AML-193 (cell line): ENCODE measurements around the gene ATG9A.

Experiments used
- DNase-seq, 2 experiments: peaks; one replicate each; lab custom pipeline; 2025; lab: John Stamatoyannopoulos, UW

Gene ATG9A

GRCh38 chr2:219252570-219252899 is 23.1 kb upstream of the ATG9A start:
- no peak for DNase-seq

GRCh38 chr2:219252084-219252483 is 22.6 kb upstream of the ATG9A start:
- no peak for DNase-seq

DNA sequence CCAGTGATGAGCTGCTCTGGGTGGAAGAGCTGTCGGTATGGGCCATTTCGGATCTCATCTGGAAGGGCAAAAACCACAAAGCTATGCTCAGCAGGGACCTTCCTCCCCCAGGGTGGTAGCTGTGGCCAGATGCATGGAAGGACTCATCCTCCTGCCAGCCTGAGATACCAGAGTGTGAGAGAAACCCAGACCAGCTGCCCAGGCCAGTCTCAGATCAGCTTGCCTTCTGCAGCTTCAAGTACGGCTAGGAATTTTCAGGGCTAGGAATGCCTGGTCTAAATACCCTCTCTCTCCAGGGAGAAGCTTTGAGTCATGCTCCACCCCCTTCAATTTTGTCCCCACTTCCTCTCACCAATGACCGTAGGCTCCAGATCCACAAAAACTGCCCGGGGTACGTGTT is 22.2 kb upstream of the ATG9A start:
- no peak for DNase-seq

DNA sequence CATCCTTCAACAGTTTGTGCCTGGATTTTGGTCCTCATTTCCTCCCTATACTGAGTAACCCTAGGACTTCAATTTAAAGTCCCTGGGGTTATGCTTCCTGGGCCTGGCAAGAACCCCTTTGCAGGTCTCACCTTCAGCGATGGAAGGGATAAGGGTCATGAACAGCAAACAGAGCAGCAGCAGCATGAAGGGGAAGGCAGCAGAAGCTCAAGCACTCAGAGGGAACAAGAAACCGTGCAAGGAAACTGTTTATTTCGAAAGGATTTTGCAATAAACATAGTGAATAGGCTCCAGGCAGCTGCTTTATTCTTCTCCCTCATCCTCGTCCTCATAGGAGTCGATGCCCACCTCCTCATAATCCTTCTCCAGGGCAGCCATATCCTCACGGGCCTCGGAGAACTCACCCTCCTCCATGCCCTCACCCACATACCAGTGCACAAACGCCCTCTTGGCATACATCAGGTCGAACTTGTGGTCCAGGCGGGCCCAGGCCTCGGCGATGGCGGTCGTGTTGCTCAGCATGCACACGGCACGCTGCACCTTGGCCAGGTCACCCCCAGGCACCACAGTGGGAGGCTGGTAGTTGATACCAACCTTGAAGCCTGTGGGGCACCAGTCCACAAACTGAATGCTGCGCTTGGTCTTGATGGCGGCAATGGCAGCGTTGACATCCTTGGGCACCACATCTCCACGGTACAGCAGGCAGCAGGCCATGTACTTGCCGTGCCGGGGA is 20.8 kb upstream of the ATG9A start:
- DNase-seq = peak; percentile 58 to 69

- peak; percentile 82 to 84 for DNase-seq
Observed at GRCh38 chr2:219249203-219249980, 20.0 kb upstream of the ATG9A start.

DNA sequence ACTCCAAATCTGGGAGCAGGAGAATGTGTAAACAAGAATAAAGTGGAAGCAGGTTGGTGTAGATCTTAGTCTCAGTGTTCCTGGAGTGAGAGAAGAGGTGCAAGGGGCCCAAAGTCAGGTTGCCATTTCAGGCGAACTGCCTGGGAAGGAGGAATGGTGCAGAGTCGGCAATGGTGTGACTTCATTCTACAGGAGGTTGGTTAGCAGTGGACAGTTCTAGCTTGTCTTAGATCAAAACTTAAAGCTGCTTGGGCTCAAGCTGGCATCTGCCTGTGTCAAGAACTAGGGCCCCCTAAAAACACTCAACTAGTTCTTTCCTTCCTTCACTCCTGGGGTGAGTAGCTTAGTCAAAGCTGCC is 19.4 kb upstream of the ATG9A start:
- DNase-seq = no peak

DNA sequence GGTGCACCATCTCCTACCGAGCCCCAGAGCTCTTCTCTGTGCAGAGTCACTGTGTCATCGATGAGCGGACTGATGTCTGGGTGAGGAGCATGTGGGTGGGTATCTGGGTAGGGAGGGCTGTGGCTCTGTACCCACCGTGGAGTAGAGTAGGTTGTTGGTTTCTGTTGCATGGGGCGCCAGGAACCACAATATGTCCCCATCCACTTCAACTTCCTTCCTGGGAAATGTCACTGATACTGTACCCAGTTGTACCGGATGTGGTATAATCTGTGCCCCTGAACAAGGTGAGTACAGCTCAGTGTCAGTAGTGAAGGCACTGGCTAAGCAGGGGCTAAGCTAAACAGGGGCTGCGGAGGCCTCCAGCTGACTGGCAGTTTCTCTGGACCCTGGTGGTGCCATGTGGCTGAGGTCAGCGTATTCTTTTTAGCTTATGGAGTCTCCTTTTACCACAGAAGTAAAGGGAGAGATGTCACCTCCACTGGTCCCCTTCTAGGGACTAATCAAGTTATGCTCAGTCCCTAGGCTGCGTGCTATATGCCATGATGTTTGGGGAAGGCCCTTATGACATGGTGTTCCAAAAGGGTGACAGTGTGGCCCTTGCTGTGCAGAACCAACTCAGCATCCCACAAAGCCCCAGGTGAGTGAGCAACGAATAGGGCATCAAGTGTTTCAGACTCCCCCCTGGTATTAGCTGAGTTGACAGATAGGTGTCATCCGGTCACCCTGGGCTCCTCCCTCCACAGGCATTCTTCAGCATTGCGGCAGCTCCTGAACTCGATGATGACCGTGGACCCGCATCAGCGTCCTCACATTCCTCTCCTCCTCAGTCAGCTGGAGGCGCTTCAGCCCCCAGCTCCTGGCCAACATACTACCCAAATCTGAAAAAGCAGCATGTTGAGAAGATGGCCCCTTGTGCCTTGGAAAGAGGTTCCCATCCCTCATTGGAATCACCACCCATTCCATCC is 18.5 kb upstream of the ATG9A start:
- DNase-seq = peak; percentile 49 to 52

DNA sequence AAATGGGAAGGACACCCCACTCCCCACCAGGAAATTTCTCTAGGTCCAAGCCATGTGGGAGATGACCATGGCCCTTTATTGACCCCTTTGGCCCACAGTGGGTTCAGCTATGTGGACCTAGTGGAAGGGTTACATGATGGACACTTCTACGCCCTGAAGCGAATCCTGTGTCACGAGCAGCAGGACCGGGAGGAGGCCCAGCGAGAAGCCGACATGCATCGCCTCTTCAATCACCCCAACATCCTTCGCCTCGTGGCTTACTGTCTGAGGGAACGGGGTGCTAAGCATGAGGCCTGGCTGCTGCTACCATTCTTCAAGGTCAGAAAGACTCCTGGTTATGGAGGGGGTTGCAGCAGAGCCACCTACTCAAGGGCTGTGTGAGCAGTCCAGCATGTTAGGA is 17.1 kb upstream of the ATG9A start:
- no peak for DNase-seq

DNA sequence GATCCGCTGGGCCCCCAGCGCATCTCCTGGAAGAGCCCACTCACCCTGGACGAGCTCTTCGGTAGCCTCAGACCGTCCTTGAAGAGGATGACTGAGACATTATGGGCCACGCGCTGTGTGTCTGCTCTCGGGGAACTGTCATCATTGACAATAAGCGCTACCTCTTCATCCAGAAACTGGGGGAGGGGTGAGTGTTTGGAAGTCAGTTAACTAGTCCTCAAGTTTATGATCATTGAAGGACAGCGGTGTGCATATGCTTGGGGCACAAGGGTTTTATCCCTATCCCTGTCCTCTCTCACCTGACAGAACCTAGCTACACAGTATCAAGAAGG is 16.4 kb upstream of the ATG9A start:
- DNase-seq = no peak

GRCh38 chr2:219245148-219245898 is 15.9 kb upstream of the ATG9A start, which contains the start of the genes GLB1L and STK16:
Gene GLB1L, minus strand, starts transcription at chr2:219245444. Its CDS starts 1,871 bp downstream, at chr2:219243573.
Gene STK16, plus strand, starts transcription at chr2:219245479. Its CDS starts 521 bp downstream, at chr2:219246000.
- DNase-seq = peak; percentile 69 to 71

GRCh38 chr2:219244789-219245147 is 15.3 kb upstream of the ATG9A start:
- no peak for DNase-seq

DNA sequence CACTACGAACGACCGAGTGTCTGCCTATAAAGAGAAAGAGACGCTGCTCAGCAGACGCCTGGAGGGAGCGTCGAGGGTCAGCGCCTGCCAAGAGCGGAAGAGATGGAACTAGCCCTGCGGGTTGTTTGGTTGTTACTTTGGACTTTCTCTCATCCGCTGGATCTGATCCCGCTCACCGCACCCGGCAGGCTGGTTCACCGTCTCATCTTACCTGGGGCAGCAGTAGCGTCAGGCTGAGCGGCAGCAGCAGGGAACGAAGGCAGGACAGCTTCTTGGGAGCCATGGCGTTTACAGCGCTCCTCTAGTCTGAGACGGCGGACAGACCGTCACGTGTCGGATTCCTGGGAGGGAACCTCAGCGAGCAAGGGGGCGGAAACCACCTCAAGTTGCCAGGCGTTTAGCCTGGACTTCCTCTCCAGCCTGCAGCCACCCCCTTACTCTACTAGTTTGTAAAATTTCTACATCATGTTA is 13.9 kb upstream of the ATG9A start:
- DNase-seq = no peak

DNA sequence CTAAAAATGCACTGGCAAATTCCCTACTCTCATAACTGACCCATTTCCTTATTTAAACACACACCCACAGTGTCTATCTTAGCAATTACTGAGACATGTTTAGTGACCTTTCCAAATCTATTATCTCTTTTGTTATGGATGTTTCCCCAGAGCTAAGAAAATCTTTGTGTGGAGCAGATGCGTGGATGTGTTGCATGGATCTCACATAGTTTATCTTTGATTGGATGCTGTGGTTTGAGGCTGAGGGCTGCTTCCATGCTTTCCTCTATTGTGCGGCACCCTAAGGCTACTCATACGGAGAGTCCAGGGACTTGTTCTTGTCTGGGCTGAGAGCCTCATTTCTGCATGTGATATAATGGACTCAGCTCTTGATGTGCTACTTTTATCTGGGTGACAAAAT is 4.9 kb upstream of the ATG9A start:
- DNase-seq = no peak

GRCh38 chr2:219230059-219230540 is 664 bp upstream of the ATG9A start:
- peak in 1 of 2 experiments; percentile 10 for DNase-seq

- no peak for DNase-seq
Observed at GRCh38 chr2:219228911-219229304, 528 bp downstream of the ATG9A start.

DNA sequence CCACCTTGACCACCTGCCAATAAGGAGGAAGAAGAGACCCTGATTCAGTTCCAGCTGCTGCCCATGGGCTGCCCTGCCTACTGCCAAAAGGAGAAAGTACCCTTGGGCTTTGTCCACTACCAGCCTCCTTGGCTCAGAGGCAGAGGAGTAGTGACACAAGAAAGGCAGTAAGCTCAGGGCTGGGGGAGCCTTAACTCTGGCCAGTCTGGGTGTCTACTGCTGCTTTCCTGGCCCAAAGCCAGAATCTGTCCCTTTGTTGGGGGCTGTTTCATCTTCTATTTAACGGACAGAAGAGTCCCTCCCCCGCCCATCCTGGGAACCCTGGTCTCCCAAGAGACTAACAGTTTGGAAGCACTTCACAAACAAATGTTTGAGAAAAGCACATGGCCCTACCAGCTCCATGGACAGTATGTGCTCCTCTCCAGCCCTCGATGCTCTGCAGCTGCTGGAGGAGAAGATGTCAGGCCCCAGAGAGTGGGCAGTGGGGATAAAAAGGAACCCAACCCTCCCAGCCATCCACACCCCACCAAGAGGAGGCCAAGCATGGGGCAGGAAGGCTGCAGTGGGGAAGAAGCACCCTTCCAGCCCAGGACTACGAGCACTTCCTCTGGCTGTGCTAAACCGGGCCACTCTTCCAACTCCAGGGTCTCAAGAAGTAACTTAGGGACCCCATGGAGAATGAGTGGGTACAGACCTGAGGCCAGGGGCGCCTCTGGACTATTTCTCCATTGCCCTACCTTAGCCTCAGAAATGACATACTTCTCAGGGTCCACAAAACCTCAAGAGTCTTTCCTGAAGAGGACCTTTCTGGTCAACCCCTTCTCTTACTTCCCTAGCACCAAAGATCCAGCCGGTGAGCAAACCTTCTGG is 1.2 kb downstream of the ATG9A start:
- no peak for DNase-seq

DNA sequence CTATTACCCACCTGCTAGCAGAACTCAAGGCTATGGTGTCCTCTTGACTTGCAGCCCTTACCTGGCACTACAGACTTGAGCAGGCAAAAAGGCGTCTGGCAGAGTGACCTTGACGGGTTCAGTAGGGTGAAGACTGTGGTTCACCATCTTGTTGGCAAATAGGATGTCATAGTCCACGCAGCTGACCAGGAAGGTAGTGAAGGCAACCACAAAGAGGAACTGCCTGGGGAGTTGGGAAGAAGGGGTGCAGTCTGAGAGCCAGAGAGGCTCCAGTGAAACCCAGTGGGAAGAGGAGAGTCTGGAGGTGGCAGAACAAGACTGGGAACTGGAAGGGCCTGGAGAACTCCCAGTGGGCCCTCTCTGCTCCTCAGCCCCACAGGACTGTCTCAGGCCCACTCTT is 4.1 kb downstream of the ATG9A start:
- peak; percentile 88 to 92 for DNase-seq

DNA sequence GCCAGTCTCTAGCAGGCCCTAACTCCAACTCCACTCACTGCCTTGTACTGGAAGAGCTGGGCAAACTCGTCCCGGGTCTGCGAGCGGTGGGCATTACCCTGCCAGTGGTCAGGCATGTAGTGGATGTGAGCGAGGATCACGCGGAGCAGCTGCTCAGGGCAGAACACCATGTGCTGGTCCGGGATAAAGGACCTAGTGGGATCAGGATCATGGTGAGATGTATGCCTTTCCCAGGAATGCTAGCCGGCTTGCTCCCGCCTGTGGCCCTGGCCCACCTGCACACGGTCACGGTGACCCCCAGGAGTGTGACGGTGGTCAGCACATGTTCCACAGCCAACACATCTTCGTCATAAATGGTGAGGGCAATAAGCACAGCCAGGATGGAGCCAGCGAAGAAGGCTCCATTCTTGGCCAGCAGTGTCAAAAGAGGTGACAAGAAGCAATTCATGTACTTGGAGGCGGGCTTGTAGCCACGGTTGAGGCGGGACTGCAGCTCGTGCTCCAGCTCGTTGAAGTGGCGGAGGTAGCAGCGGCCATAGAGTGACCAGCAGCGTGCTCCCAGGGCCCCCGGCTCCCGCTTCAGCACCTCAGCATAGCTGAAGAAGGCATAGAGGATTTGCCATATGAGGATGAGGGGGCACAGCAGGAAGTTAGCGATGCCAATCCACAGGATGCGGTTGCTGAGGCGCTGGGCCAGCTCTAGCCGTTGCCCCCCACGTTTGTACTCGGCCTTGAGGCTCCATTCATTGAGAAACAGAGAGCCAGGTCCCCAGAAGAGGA is 5.4 kb downstream of the ATG9A start:
- DNase-seq = no peak

DNA sequence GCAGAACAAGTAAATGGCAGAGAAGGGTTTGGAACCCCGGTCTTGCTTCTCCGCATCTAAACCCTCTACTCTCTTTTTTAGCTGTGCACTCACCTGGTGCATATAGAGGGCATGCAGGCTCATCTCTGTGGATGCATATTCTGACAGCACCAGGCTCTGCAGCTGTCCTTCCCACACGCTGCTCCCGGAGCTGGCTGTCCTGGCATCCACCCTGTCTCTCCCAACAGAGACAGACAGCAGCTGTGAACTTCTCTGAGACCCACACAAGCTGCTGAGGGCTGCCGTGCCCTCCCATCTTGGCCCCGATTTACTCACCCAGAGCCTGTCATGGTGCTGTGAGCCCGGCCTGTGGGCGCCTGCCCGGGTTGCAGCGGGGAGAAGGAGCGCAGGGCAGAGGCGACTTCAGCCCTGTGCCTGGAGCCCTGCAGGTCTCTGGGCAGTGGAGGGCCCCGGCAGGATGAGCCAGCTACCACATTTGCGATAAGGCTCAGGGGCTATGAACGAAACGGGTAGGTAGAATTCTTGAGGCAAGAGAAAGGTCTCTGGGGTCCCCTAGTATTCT is 7.4 kb downstream of the ATG9A start:
- DNase-seq = no peak
